SH-SY5Y (cell line): ENCODE measurements around the gene ARMC2.

Experiments
- GATA2 ChIP-seq: IDR thresholded peaks from 2 replicates; pipeline ENCODE4 v1.6.1; 2011; ENCODE audit warnings: mild to moderate bottlenecking, low read depth, low read length
- GATA3 ChIP-seq: IDR thresholded peaks from 2 replicates; pipeline ENCODE4 v1.6.1; 2011; ENCODE audit warnings: low read depth, mild to moderate bottlenecking, low read length, moderate library complexity

Gene ARMC2

DNA sequence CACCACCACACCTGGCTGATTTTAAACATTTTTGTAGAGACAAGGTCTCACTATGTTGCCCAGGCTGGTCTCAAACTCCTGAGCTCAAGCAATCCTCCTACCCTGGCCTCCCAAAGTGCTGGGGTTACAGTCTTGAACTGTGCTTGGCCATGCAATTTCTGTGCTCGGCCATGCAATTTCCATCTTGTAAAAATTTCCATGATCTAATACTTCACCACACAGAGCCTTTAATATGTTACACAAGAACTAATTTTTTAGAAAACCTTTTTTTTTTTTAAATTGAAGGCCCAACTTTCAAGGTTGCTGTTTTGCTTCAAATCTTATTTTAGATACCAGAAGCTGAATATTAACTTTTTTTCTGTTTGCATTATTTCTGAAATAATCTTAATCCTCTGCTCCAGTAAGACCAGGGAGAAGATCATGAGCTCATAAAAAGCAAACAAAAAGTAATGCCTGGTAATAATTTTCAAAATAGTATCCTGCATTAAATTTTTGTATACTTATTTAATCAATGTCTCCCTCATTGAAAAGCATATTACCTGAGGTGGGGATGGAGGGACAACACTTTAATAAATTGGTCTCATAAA, 38.1 kb upstream of the ARMC2 start:
- TF ChIP-seq GATA2 (no peak), GATA3 (no peak)

GRCh38 chr6:108811490-108811889, 36.7 kb upstream of the ARMC2 start:
- TF ChIP-seq GATA3 (no peak), GATA2 (no peak)

DNA sequence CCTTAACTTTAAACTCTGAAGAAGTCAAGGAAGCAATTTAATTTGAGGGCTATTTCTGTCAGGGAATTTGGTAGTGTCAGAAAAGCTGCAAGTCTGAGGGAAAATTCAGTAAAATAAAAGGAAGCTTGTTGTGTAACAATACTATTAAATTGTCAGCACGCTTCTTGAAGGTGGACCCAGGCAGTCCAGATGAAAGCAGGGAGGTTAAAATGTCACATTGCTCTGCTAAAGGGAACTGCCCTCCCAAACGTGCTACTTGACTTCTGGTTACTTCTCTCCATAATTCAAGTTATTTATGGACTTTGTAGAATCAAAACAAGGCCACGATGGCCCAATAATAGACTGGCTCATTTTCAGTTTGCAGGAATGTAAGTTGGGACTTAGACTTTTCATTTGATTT, 28.2 kb upstream of the ARMC2 start:
- TF ChIP-seq GATA2 (no peak), GATA3 (no peak)

DNA sequence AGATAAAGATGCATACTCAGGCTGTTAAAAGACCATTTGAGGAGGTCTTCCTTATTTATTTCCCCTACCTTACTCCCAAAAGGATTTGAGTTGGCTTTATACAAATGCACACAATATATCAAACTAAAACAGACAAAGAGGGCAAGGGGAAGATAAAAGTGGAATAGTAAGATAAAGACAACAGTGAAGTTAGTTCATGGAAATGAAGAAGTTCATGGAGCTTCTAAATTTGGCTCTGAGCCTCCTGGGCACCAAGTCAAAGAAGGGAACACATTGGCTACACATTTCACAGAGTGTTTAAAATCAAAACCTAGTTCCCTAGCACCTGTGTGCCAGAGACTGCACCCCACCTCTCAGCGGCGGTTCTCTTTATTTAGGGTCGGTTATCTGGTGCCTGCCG, 25.8 kb upstream of the ARMC2 start:
- no peak for TF ChIP-seq GATA3
- no peak for TF ChIP-seq GATA2

- TF ChIP-seq GATA2 (no peak), GATA3 (no peak)
Observed at GRCh38 chr6:108825326-108825725, 22.9 kb upstream of the ARMC2 start.

GRCh38 chr6:108831104-108831503, 17.1 kb upstream of the ARMC2 start:
- TF ChIP-seq GATA3 (no peak), GATA2 (no peak)

DNA sequence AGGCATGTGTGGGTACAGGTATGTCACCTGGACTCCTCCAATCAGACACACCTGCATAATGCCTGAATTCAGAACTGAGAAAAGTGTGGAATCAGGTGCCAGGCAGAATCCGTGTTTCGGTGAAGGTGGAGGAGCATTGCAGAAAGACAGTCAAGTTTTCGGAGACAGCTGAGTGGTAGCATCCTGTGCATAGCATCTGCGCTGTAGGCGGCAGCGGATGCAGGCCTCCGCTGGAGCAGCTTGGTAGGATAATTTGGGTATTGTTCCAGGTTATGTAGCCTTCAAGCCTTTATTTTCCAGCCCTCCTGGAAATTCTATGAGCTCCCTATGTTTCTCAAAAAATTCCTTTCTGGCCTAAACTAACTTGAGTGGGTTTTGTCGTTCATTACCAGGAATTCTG, 15.5 kb upstream of the ARMC2 start:
- TF ChIP-seq GATA2 (no peak), GATA3 (no peak)

- TF ChIP-seq GATA3 (no peak), GATA2 (no peak)
Observed at GRCh38 chr6:108835218-108835850, 12.9 kb upstream of the ARMC2 start.

DNA sequence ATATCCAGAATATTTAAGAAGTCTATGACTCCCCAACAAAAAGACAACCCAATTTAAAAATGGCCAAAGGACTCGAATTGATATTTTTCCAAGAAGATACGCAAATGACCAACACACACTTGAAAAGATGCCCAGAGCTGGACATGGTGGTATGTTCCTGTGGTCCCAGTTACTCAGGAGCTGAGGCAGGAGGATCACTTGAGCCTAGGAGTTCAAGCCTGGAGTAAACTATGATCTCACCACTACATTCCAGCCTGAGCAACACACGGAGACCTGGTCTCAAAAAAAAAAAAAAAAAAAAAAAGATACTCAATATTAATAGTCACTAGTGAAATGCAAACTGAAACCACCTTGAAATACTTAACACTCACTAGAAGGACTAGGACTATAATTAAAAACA, 12.2 kb upstream of the ARMC2 start:
- TF ChIP-seq GATA3 (no peak), GATA2 (no peak)

DNA sequence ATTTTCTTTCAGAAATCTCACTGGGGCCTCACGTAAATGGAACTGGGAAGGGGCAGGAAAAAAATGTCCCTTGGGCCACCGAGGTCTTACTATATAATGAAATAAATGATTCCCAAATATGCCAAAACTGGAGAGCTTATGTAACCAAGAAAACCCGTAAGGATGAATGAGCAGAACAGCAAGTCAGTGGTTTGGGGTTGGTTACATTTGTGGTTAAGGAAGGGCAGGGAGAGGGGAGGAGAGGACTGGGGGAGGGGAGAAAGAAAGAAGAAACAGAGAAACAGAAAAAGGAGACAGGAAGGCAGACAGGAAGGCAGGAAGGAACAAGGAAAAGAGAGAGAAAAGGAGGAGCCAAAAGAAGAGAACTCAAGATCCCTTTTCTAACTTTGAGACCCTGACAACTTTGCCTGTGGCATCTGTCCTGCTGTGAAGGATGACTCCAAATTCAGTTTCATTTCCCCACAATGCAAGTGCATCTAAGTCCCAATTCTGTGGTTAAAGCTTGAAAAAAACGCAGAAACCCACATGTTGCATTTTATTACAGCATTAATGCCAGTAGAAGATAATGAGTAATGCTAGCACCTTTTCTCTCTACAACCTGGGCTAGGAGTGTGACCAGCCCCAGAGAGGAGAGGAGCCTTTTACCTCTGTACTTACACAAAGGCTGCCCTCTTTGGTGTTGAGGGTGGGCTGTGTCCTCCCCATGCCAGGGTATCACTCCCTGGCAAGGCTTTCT, 10.8 kb upstream of the ARMC2 start:
- TF ChIP-seq GATA2, result no peak

- no peak for TF ChIP-seq GATA2
- TF ChIP-seq GATA3, result no peak
Observed at GRCh38 chr6:108838101-108838717, 10.0 kb upstream of the ARMC2 start.

DNA sequence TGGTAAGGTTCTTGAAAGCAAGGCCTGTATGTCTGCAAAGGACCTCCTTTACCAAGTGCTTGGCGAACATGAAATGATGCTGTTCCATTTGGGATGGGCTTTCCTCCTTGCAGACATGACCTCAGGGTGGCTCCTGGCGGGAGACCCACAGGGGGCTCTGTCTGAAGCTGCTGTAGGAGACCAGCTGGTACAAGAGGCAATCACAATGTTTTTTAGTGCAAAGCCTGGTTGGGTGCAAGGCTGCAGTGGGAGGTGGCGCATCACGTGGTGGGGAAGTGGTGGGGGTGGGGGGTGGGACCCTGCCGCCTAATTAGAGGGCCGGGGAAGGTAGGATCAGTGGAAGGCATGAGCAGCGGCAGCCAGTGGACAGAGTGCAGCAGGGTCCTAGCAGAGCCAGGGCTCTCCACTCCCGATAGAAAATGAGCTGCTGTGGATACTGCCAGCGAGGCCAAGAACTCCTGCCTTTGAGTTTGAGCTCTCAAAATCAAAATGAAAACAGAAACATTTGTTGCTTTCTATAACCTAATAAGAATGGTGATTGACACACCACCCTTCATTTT, 9.1 kb upstream of the ARMC2 start:
- TF ChIP-seq GATA3 (no peak), GATA2 (no peak)

DNA sequence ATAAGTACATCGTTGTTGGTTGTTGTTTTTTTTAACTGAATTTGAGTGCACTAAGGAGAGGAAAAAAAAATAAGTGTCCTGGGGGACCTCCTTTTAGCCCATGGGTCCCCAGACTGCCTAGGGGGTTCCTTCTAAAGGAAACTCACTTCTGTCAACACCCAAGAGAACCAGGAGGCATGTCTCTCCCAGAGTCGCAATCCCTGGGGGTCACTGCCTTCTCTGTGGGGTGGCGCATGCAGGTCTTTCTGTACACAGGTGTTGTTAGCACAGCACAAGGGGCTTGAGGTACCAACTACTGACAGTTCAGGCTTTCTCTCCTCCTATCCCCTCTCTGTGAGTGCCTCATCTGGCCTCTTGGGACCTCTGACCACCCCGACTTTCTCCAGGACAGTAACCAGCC, 7.3 kb upstream of the ARMC2 start:
- TF ChIP-seq GATA2 (no peak), GATA3 (no peak)

- TF ChIP-seq GATA3 (no peak), GATA2 (no peak)
Observed at GRCh38 chr6:108841377-108841855, 6.8 kb upstream of the ARMC2 start.
